BJ (cell line): ENCODE data around the gene CCIN. TPM values are rescaled to one million over a fixed set of nuclear protein-coding genes. Genes with fewer than 3 reads are reported as not detected.

ENCODE experiments used
- CTCF ChIA-PET: fragments of 350-600 bp; formaldehyde crosslinking; extraction: SDS; loops from one replicate; lab custom pipeline; 2021; ENCODE audit warnings: antibody characterized with exemption, inconsistent platforms; lab: Yijun Ruan, JAX
- POLR2A ChIA-PET: fragments of 300-600 bp; sonication (Branson Sonifier 250); formaldehyde crosslinking; extraction: SDS; loops from one replicate; lab custom pipeline; 2021; ENCODE audit warnings: antibody characterized with exemption; lab: Charles Lee
- DNase-seq: peaks from one replicate; pipeline ENCODE4 v3.0.0-alpha.2; 2011; ENCODE audit warnings: low read depth
- H3K27me3 ChIP-seq: 2 replicates; pipeline ENCODE4 v1.6.0; 2011; ENCODE audit warnings: low read length; ENCODE audit not compliant: control insufficient read depth, insufficient read depth
- H3K36me3 ChIP-seq: 2 replicates; pipeline ENCODE4 v1.5.1; 2011; ENCODE audit warnings: low read length; ENCODE audit not compliant: control insufficient read depth, insufficient read depth
- H3K4me3 ChIP-seq: 2 replicates; pipeline ENCODE4 v1.5.1; 2011; ENCODE audit warnings: low read depth, mild to moderate bottlenecking, control low read depth, low read length
- polyA plus RNA-seq: library from polyadenylated mRNA; depleted of rRNA; stranded (reverse); fragments of >200 nt; gene quantifications from 2 replicates; pipeline ENCODE4 v1.2.3, GENCODE V29; 2011
- TF ChIP-seq, protein P1 (sequence below): IDR thresholded peaks from 2 replicates; pipeline ENCODE4 v1.5.1; 2011; ENCODE audit warnings: low read depth, mild to moderate bottlenecking, control low read depth, inconsistent platforms, low read length, moderate library complexity; ENCODE audit not compliant: insufficient read depth

Gene CCIN
- polyA plus RNA-seq, 1 experiment = 1.7 TPM

DNA sequence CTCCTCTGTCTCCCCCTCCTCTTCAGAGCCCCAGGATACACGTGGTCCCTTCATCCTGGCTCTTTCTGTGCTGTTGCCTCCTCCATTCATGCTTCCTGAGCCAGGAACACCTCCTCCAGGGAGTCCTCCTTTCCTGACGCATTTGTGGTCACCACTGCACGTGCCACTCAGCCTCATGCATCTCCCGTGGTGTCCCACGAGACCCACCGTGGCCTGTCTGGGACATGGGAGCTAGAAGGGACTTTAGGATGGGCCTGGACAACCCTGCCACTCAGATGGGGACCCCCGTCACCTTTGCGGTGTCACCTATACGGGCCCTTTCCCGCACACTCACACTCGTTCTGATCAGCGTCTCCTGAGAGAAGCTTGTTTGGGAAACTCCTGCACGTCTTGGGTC, 25.9 kb upstream of the CCIN start:
- no peaks in the 10 kb centered on the region for H3K36me3 ChIP-seq
- CTCF ChIA-PET = interaction anchor here (9.2 kb wide), 1 partner anchor 22 kb away, joined by 77 read pairs; no protein-coding TSS in a partner anchor
- H3K4me3 ChIP-seq = no peak overlapping the region
- no peaks in the 10 kb centered on the region for H3K27me3 ChIP-seq
- POLR2A ChIA-PET = interaction anchor here (0.5 kb wide), 1 partner anchor 10 kb away, joined by 19 read pairs; no protein-coding TSS in a partner anchor
- TF ChIP-seq, protein P1, sequence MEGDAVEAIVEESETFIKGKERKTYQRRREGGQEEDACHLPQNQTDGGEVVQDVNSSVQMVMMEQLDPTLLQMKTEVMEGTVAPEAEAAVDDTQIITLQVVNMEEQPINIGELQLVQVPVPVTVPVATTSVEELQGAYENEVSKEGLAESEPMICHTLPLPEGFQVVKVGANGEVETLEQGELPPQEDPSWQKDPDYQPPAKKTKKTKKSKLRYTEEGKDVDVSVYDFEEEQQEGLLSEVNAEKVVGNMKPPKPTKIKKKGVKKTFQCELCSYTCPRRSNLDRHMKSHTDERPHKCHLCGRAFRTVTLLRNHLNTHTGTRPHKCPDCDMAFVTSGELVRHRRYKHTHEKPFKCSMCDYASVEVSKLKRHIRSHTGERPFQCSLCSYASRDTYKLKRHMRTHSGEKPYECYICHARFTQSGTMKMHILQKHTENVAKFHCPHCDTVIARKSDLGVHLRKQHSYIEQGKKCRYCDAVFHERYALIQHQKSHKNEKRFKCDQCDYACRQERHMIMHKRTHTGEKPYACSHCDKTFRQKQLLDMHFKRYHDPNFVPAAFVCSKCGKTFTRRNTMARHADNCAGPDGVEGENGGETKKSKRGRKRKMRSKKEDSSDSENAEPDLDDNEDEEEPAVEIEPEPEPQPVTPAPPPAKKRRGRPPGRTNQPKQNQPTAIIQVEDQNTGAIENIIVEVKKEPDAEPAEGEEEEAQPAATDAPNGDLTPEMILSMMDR = no peak
- DNase-seq = no peak

DNA sequence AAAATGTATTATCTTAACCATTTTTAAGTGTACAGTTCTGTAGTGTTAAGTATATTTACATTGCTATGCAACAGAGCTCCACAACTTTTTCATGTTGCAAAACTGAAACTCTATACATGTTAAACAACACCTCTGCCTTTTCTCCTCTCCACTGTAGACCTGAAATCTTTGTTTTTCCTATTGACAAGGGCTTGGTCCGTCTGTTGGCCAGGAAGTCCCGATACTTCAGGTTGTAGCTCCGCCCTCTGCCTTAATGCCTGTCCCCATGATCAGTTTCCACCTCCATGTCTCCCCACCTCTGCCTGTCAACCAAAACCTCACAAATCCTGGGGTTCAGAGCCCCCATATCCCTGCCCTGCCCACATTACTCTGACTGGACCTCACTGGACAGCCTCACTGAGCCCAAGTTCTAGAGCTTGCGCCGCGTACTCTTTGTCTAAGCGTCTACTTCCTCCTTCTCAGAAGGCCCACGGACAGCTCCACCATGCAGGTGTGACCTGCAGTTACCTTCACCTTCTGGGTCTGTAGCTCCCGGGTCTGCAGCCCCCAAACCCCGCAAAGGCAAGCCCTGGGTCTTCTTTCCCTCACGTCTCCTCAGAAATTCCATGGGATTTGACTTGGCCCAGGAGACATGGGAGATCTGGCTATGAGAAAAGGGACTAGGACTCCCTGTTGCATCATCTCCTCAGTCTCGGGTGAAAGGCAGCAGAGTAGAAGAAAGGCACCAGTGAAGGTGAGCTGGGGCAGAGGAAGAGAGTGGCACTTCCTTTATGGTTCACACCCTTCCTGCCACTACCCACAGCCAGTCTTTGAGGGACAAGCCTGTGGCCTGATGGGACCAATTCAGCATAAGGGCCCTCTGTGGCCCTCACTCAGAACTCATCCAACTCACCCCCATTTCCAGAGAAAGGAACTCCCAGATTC, 24.6 kb upstream of the CCIN start:
- TF ChIP-seq, protein P1 = no peak
- no peak for DNase-seq
- POLR2A ChIA-PET = no interaction called here
- no peak overlapping the region for H3K4me3 ChIP-seq
- H3K27me3 ChIP-seq = no peaks in the 10 kb centered on the region
- no peaks in the 10 kb centered on the region for H3K36me3 ChIP-seq
- CTCF ChIA-PET = interaction anchor here (0.6 to 9.2 kb wide), 4 partner anchors 20 to 46 kb away, joined by 3 to 77 read pairs (median 5); partner anchors contain the start of gene CLTA

DNA sequence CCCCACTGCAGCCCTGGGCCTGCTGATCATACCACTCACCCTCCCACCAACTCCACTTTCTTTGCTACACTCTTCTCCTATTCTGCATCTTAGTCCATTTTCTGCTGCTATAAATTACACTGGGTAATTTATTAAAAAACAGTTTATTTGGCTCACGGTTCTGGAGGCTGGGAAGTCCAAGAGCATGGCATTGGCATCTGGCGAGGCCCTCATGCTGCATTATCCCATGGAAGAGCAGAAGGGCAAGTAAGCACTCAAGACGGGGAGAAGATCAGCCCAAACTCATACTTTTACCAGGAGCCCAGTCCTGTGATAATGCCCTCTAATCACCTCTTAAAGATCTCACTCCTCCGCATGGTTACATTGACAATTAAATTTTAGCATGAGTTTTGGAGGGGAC, 23.2 kb upstream of the CCIN start:
- ChIA-PET POLR2A (no interaction called here), CTCF (no interaction called here)
- Histone ChIP-seq H3K27me3 (no peaks in the 10 kb centered on the region), H3K4me3 (no peak overlapping the region), H3K36me3 (no peaks in the 10 kb centered on the region)
- DNase-seq = no peak
- TF ChIP-seq, protein P1 = no peak

DNA sequence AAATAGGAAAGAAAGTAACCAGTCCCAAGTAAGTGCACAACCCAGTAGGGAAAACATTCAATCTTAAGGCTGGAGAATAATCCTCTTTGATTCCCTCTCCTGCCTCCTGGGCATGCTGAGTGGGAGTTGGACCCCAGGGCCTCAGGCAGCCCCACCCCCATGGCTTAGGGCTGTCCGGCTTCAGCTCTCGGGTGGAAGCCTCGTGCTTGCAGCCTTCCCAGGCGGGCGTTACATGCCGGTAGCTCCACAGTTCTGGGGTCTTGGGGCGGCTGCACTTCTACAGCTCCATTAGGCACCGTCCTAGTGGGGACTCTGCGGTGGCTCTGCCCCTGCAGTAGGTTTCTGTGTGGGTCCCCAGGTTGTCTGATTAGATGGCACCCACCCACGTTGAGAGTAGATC, 22.5 kb upstream of the CCIN start:
- Histone ChIP-seq H3K27me3 (no peaks in the 10 kb centered on the region), H3K4me3 (no peak overlapping the region), H3K36me3 (no peaks in the 10 kb centered on the region)
- ChIA-PET CTCF (interaction anchor here (1.2 to 3.0 kb wide), 2 partner anchors 9 to 20 kb away, joined by 5 to 15 read pairs; no protein-coding TSS in a partner anchor), POLR2A (no interaction called here)
- TF ChIP-seq, protein P1 = no peak
- DNase-seq = no peak

DNA sequence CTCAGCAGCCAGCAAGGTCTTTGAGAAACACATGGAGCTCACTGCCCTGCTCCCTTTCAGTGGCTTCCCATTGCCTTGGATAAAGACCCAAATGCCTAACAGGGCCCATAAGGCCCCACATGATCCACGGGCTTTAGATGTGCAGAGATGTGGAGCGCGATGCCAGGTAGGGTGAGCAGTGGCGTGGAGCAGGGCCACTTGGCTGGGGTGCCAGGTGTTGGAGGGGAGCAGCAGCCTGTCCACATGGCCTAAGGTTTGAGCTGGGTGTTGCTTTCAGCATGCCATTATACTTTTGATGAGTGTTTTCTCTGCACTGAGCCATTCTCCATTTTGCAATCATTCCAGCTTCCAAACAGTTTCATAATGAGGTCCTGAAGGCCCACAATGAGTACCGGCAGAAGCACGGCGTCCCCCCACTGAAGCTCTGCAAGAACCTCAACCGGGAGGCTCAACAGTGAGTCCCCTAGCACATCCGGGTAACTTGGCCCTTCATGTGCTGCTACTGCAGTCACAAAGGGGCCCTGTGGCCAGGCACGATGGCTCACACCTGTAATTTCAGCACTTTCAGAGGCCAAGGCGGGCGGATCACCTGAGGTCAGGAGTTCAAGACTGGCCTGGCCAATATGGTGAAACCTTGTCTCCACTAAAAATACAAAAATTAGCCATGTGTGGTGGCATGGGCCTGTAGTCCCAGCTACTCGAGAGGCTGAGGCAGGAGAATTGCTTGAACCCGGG, 21.6 kb upstream of the CCIN start:
- ChIA-PET POLR2A (no interaction called here), CTCF (interaction anchor here (1.2 to 3.0 kb wide), 4 partner anchors 8 to 19 kb away, joined by 3 to 15 read pairs (median 6); no protein-coding TSS in a partner anchor)
- H3K36me3 ChIP-seq = no peaks in the 10 kb centered on the region

More for the DNA sequence above, 21.6 kb upstream of the CCIN start:
- Histone ChIP-seq H3K27me3 (no peaks in the 10 kb centered on the region), H3K4me3 (no peak overlapping the region)
- TF ChIP-seq, protein P1 = no peak
- no peak for DNase-seq
